ENCODE results near the gene ZKSCAN5. TPM values are rescaled to one million over a fixed set of nuclear protein-coding genes. Genes with fewer than 3 reads are reported as not detected.

ZKSCAN5 gene
- total and polyA plus RNA-seq, 8 donors: 1.4 to 4.1 (median 2.4) TPM

GRCh38 chr7:99539213-99539811 is 34.9 kb downstream of the ZKSCAN5 start:
- no peak for TF ChIP-seq CTCF (IDR thresholded peaks at IDR 0.05)
- intact Hi-C loops (cut with DNase I): no loop called here
- H3K27me3 ChIP-seq: no peaks in the 10 kb centered on the region
- no peak for FAIRE-seq
- DNase-seq: no peak
- no peak overlapping the region for H3K27ac ChIP-seq
- ATAC-seq: no peak
- no peak overlapping the region for H3K4me3 ChIP-seq
- H3K36me3 ChIP-seq: no peaks in the 10 kb centered on the region
- WGBS, 2 donors: 79 to 83% methylated on average over 7 of the region's 7 CpGs
- no peaks in the 10 kb centered on the region for H3K9me3 ChIP-seq
- no peaks in the 10 kb centered on the region for H3K4me1 ChIP-seq

GRCh38 chr7:99540542-99540941 is 36.1 kb downstream of the ZKSCAN5 start:
- TF ChIP-seq CTCF (IDR thresholded peaks at IDR 0.05): no peak
- no peaks in the 10 kb centered on the region for H3K9me3 ChIP-seq
- 89 to 93% methylated on average over 5 of the region's 5 CpGs for whole genome bisulfite sequencing, 2 donors
- H3K27me3 ChIP-seq: no peaks in the 10 kb centered on the region
- FAIRE-seq (no peak), ATAC-seq (no peak), DNase-seq (no peak)
- no peaks in the 10 kb centered on the region for H3K36me3 ChIP-seq
- no peak overlapping the region for H3K4me3 ChIP-seq
- no peak overlapping the region for H3K27ac ChIP-seq
- H3K4me1 ChIP-seq: no peaks in the 10 kb centered on the region
- intact Hi-C loops (cut with DNase I): no loop called here

- no peak overlapping the region for H3K27ac ChIP-seq
- intact Hi-C loops (cut with DNase I): no loop called here
- 87 to 92% methylated on average over 9 of the region's 9 CpGs for WGBS, 2 donors
- DNase-seq (no peak), FAIRE-seq (no peak), ATAC-seq (no peak)
- no peaks in the 10 kb centered on the region for H3K9me3 ChIP-seq
- H3K36me3 ChIP-seq: no peaks in the 10 kb centered on the region
- no peak overlapping the region for H3K4me3 ChIP-seq
- no peak for TF ChIP-seq CTCF (IDR thresholded peaks at IDR 0.05)
- no peaks in the 10 kb centered on the region for H3K4me1 ChIP-seq
- no peaks in the 10 kb centered on the region for H3K27me3 ChIP-seq
Measured at GRCh38 chr7:99541212-99541611, 36.8 kb downstream of the ZKSCAN5 start.

- 94 to 96% methylated on average over 34 of the region's 34 CpGs for WGBS, 2 donors
- FAIRE-seq (no peak), ATAC-seq (no peak)
Measured at GRCh38 chr7:99543081-99543671, 38.7 kb downstream of the ZKSCAN5 start.

More at GRCh38 chr7:99543081-99543671, 38.7 kb downstream of the ZKSCAN5 start:
- H3K4me3 ChIP-seq: no peak overlapping the region
- H3K36me3 ChIP-seq: peaks cover 0 to 3% (median 2%) of the 10 kb centered on the region in 3 donors
- no peak overlapping the region for H3K27ac ChIP-seq
- H3K27me3 ChIP-seq: no peaks in the 10 kb centered on the region
- H3K9me3 ChIP-seq: no peaks in the 10 kb centered on the region
- TF ChIP-seq CTCF (IDR thresholded peaks at IDR 0.05): no peak
- intact Hi-C loops (cut with DNase I): no loop called here
- DNase-seq: peak in 1 of 6 donors; percentile 57
- H3K4me1 ChIP-seq: no peaks in the 10 kb centered on the region

All from pancreas (tissue), 10 donors.